SK-N-MC (cell line): Measurements from ENCODE around the gene DDX3X.

ENCODE experiments used
- EZH2 ChIP-seq: fragments of 200-600 bp; sonication (generic); IDR thresholded peaks from one replicate; pipeline ENCODE4 v1.6.1; 2017; ENCODE audit warnings: antibody characterized with exemption
- POLR2AphosphoS5 ChIP-seq: IDR thresholded peaks from 2 replicates; pipeline ENCODE4 v1.6.1; 2012; ENCODE audit warnings: mild to moderate bottlenecking, low read depth, low read length, borderline replicate concordance

GRCh38 chrX:41320393-41320792, 13.6 kb upstream of the DDX3X start:
- no peak for TF ChIP-seq POLR2AphosphoS5
- TF ChIP-seq EZH2, result no peak
